GM18951 (cell line): ENCODE measurements around the gene BICD1.

Source experiments
- POLR2A ChIP-seq: IDR thresholded peaks from 4 replicates; pipeline ENCODE4 v1.6.1; 2011; ENCODE audit warnings: mild to moderate bottlenecking; ENCODE audit not compliant: insufficient read length, insufficient read depth; ENCODE audit errors: extremely low read depth
- in situ Hi-C: fragments of 300-500 bp; cut with MboI; formaldehyde crosslinking; loops from one replicate; pipeline ENCODE4 v1.12.0; 2022; ENCODE audit warnings: low sequenced_read_pairs, mixed read lengths, inconsistent platforms; ENCODE audit not compliant: unreplicated experiment

The BICD1 gene

GRCh38 chr12:32106517-32107358 lies at the start of gene BICD1:
Gene BICD1 (plus strand): TSS chr12:32106847. CDS start chr12:32107332, 485 bp downstream.
- in situ Hi-C loops = no loop called here
- TF ChIP-seq POLR2A = peak; percentile 79

GRCh38 chr12:32061033-32061432 lies 45.6 kb upstream of the BICD1 start:
- in situ Hi-C loops = loop anchor here (25.0 kb wide), 2 partner anchors 251 to 399 kb away; partner anchors contain the start of gene ETFBKMT

DNA sequence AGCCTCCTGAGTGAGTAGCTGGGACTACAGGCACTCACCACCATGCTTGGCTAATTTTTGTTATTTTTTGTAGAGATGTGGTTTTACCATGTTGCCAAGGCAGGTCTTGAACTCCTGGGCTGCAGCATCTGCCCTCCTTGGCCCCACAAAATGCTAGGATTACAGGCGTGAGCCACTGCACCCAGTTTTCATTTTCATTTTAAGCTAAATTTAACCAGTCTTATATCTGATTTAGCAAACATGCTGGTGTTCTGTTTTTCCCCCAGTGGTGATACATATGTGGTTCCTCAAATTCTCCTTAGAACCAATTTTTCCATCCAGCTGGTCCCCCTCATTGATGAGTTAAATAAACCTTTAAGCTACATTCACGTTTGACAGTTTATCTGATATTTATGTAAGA lies 43.8 kb upstream of the BICD1 start:
- TF ChIP-seq POLR2A = no peak

More at GRCh38 chr12:32061033-32061432, 45.6 kb upstream of the BICD1 start:
- TF ChIP-seq POLR2A = no peak

GRCh38 chr12:32063796-32064195 lies 42.9 kb upstream of the BICD1 start:
- in situ Hi-C loops = loop anchor here (25.0 kb wide), 2 partner anchors 249 to 401 kb away; partner anchors contain the start of gene ETFBKMT
- TF ChIP-seq POLR2A = no peak

More for the DNA sequence above, 43.8 kb upstream of the BICD1 start:
- in situ Hi-C loops = loop anchor here (25.0 kb wide), 2 partner anchors 249 to 401 kb away; partner anchors contain the start of gene ETFBKMT

GRCh38 chr12:32066206-32066605 lies 40.4 kb upstream of the BICD1 start:
- in situ Hi-C loops = loop anchor here (25.0 kb wide), 2 partner anchors 246 to 404 kb away; partner anchors contain the start of gene ETFBKMT
- TF ChIP-seq POLR2A = no peak

DNA sequence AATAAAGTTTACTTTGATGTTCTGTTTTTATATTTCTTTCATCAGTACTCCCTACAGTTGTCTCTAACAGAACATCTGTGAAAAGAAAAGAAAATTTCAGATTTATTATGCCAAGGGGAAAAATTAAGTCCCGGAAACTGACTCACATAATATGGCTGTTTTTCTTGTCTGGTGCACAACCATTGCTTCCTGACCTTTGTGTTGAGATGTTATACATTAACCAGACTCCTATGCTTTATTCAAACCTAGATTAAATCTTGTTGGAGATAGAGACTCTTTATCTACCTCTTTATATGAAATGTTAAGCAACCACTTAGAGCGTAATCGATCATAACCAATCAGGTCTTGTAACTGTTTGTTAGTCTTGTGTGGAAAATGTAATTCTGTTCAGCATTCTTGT lies 37.6 kb upstream of the BICD1 start:
- in situ Hi-C loops = loop anchor here (25.0 kb wide), 2 partner anchors 243 to 407 kb away; partner anchors contain the start of gene ETFBKMT
- no peak for TF ChIP-seq POLR2A

- in situ Hi-C loops = loop anchor here (25.0 kb wide), 2 partner anchors 243 to 407 kb away; partner anchors contain the start of gene ETFBKMT
- no peak for TF ChIP-seq POLR2A
Observed at GRCh38 chr12:32069731-32070130, 36.9 kb upstream of the BICD1 start.

DNA sequence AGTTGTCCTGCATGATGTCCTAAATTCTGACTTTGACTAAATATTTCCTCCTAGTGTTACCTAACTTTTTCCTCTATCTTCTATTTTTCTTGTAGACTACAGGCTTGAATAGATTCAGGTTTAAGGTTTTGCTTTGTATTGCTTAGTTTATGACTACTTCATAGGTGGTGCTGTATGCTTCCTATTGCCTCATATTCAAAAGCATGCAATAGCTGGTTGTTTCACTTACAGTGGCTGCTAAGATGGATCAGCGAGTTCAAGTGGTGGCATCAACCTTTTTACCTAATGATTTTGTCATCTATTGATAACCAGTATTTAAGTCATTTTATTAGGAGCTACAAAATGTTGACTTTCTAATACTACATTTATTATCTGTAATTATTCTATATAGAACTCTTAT lies 36.3 kb upstream of the BICD1 start:
- in situ Hi-C loops = loop anchor here (25.0 kb wide), 2 partner anchors 242 to 408 kb away; partner anchors contain the start of gene ETFBKMT

GRCh38 chr12:32072102-32072501 lies 34.5 kb upstream of the BICD1 start:
- TF ChIP-seq POLR2A = no peak

More for the DNA sequence above, 36.3 kb upstream of the BICD1 start:
- no peak for TF ChIP-seq POLR2A

GRCh38 chr12:32074432-32074831 lies 32.2 kb upstream of the BICD1 start:
- TF ChIP-seq POLR2A = no peak

More at GRCh38 chr12:32072102-32072501, 34.5 kb upstream of the BICD1 start:
- in situ Hi-C loops = loop anchor here (25.0 kb wide), 2 partner anchors 240 to 410 kb away; partner anchors contain the start of gene ETFBKMT

DNA sequence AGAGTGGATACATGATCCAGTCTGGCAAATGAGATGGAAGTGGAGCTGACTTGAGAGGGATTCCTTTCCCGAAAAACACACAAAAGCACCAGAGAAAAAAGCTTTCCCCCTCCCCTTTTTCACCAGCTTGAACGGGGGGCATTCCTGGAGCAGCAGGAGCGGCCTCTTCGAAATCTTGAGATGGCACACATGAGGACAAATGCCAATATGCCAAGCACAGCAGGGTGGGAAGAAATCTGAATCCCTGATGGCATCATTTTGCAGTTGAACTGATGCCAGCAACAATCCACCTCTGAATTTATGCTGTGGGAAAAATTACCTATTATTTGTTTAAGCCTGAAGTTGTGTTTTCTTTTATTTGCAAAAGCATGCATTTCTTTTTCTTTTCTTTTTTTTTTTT lies 29.7 kb upstream of the BICD1 start:
- in situ Hi-C loops = no loop called here
- TF ChIP-seq POLR2A = no peak

More at GRCh38 chr12:32074432-32074831, 32.2 kb upstream of the BICD1 start:
- in situ Hi-C loops = loop anchor here (25.0 kb wide), 2 partner anchors 238 to 412 kb away; partner anchors contain the start of gene ETFBKMT

DNA sequence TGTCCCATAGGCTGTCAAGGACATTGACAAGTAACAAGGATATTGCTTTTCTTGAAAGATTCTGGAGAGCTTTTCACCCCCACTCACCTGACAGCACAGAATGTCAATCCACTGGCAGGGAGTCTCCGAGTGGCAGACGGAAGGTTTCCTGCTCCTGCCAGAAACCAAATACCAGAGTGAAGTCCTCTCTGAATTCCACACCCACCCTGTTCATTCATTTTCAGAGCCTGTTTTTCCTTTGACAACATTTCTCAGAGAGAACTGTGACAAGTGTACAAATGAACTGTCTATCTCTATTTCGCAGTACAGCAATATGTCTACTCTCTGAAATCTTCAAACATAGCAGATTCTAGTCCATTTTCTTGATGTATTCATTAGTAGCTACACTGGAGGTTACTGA lies 26.2 kb upstream of the BICD1 start:
- TF ChIP-seq POLR2A = no peak
- in situ Hi-C loops = no loop called here

GRCh38 chr12:32083489-32083888 lies 23.2 kb upstream of the BICD1 start:
- in situ Hi-C loops = no loop called here
- TF ChIP-seq POLR2A = no peak
